Muscle of leg (tissue), 11 donors: ENCODE results near the gene ZNF500. TPM values are rescaled to one million over a fixed set of nuclear protein-coding genes. Genes with fewer than 3 reads are reported as not detected.

ENCODE experiments used
- DNase-seq: peaks from one replicate; pipeline ENCODE4 v3.0.0; 2013
- H3K27ac ChIP-seq: one replicate; pipeline ENCODE4 v1.5.1; 2013; ENCODE audit warnings: mild to moderate bottlenecking, low read length, control low read depth
- H3K27me3 ChIP-seq: one replicate; pipeline ENCODE4 v1.6.1; 2013; ENCODE audit warnings: low read length; ENCODE audit not compliant: control insufficient read depth, insufficient read depth
- H3K36me3 ChIP-seq: one replicate; pipeline ENCODE4 v1.6.1; 2013; ENCODE audit warnings: low read length; ENCODE audit not compliant: control insufficient read depth, insufficient read depth
- H3K4me1 ChIP-seq: one replicate; pipeline ENCODE4 v1.6.1; 2013; ENCODE audit warnings: low read length; ENCODE audit not compliant: control insufficient read depth, insufficient read depth
- H3K4me3 ChIP-seq: one replicate; pipeline ENCODE4 v1.5.1; 2013; ENCODE audit warnings: low read length, control low read depth
- H3K9me3 ChIP-seq: replicated peaks from 2 replicates; pipeline ENCODE4 v1.6.1; 2013; ENCODE audit warnings: low read depth, low read length; ENCODE audit not compliant: control insufficient read depth
- WGBS: methylation state at CpG from one replicate; pipeline ENCODE4 v1.1.5; 2013; ENCODE audit warnings: missing lambda C conversion rate; ENCODE audit not compliant: insufficient coverage; 5-methylcytosine and 5-hydroxymethylcytosine counted together
- polyA plus RNA-seq, 8 donors: library from polyadenylated mRNA; unstranded; fragments of 120-200 nt; gene quantifications; one replicate each; pipeline versions ENCODE4 v1.2.1 to v1.2.3, GENCODE V29; 2013; ENCODE audit warnings: inconsistent platforms in 1 of 8, low replicate concordance in 1 of 8; ENCODE audit not compliant: insufficient read length in 8 of 8, insufficient read depth in 1 of 8
- total RNA-seq: library from RNA; stranded (reverse); fragments of 120-200 nt; gene quantifications from one replicate; pipeline ENCODE4 v1.2.4, GENCODE V29; 2013

ZNF500 gene
- total and polyA plus RNA-seq, 9 donors: 9.0 to 12.9 (median 10.1) TPM

- no peak for DNase-seq
- Histone ChIP-seq H3K27me3 (no peaks in the 10 kb centered on the region), H3K4me1 (peaks cover 20% of the 10 kb centered on the region), H3K27ac (no peak overlapping the region), H3K9me3 (no peaks in the 10 kb centered on the region), H3K36me3 (peaks cover 46% of the 10 kb centered on the region), H3K4me3 (no peak overlapping the region)
- 75% methylated on average over 19 of the region's 26 CpGs for WGBS
These were observed 37.2 kb upstream of the ZNF500 start for GRCh38 chr16:4803898-4804762.

GRCh38 chr16:4803401-4803844 is 36.5 kb upstream of the ZNF500 start:
- H3K4me3 ChIP-seq: no peak overlapping the region
- 63% methylated on average over 4 of the region's 8 CpGs for WGBS
- H3K4me1 ChIP-seq: peaks cover 20% of the 10 kb centered on the region
- H3K9me3 ChIP-seq: no peaks in the 10 kb centered on the region
- no peak overlapping the region for H3K27ac ChIP-seq
- H3K36me3 ChIP-seq: peaks cover 49% of the 10 kb centered on the region
- DNase-seq: no peak
- no peaks in the 10 kb centered on the region for H3K27me3 ChIP-seq

- no peaks in the 10 kb centered on the region for H3K9me3 ChIP-seq
- 0% methylated on average over 43 of the region's 59 CpGs for WGBS
- H3K36me3 ChIP-seq: peaks cover 51% of the 10 kb centered on the region
- peaks cover 20% of the 10 kb centered on the region for H3K4me1 ChIP-seq
- peak overlapping the region; percentile 45 for H3K4me3 ChIP-seq
- DNase-seq: peak; percentile 97
- peak overlapping the region; percentile 29 for H3K27ac ChIP-seq
- no peaks in the 10 kb centered on the region for H3K27me3 ChIP-seq
These were observed 35.8 kb upstream of the ZNF500 start for GRCh38 chr16:4802659-4803287.

GRCh38 chr16:4801962-4802658 is 35.1 kb upstream of the ZNF500 start, which contains the start of gene ROGDI:
TSS of gene ROGDI (minus strand) at chr16:4802633. CDS start at chr16:4802571, 62 bp downstream.
- peaks cover 47% of the 10 kb centered on the region for H3K36me3 ChIP-seq
- H3K4me3 ChIP-seq: peak within 1 kb of the TSS; percentile 45
- under 1% methylated on average over 67 of the region's 70 CpGs for WGBS
- H3K27me3 ChIP-seq: no peaks in the 10 kb centered on the region
- DNase-seq: peak; percentile 50
- H3K27ac ChIP-seq: peak within 1 kb of the TSS; percentile 29
- H3K9me3 ChIP-seq: no peaks in the 10 kb centered on the region
- peaks cover 20% of the 10 kb centered on the region for H3K4me1 ChIP-seq

GRCh38 chr16:4801051-4801961 is 34.3 kb upstream of the ZNF500 start:
- Histone ChIP-seq H3K4me3 (peak overlapping the region; percentile 45), H3K9me3 (no peaks in the 10 kb centered on the region), H3K27me3 (no peaks in the 10 kb centered on the region), H3K36me3 (peaks cover 43% of the 10 kb centered on the region), H3K4me1 (peaks cover 20% of the 10 kb centered on the region), H3K27ac (no peak overlapping the region)
- WGBS: 52% methylated on average over 15 of the region's 29 CpGs
- no peak for DNase-seq

GRCh38 chr16:4800290-4801041 is 33.5 kb upstream of the ZNF500 start:
- WGBS: 56% methylated on average over 15 of the region's 17 CpGs
- Histone ChIP-seq H3K4me3 (no peak overlapping the region), H3K4me1 (peaks cover 20% of the 10 kb centered on the region), H3K27ac (no peak overlapping the region), H3K27me3 (no peaks in the 10 kb centered on the region), H3K36me3 (peaks cover 38% of the 10 kb centered on the region), H3K9me3 (no peaks in the 10 kb centered on the region)
- DNase-seq: peak; percentile 37

GRCh38 chr16:4799171-4799855 is 32.4 kb upstream of the ZNF500 start:
- H3K27ac ChIP-seq: no peak overlapping the region
- peaks cover 27% of the 10 kb centered on the region for H3K36me3 ChIP-seq
- no peak overlapping the region for H3K4me3 ChIP-seq
- no peak for DNase-seq
- peaks cover 20% of the 10 kb centered on the region for H3K4me1 ChIP-seq
- WGBS: 95% methylated on average over 18 of the region's 19 CpGs
- no peaks in the 10 kb centered on the region for H3K9me3 ChIP-seq
- no peaks in the 10 kb centered on the region for H3K27me3 ChIP-seq

- Histone ChIP-seq H3K36me3 (peaks cover 23% of the 10 kb centered on the region), H3K4me1 (peaks cover 20% of the 10 kb centered on the region), H3K27me3 (no peaks in the 10 kb centered on the region), H3K27ac (no peak overlapping the region), H3K4me3 (no peak overlapping the region), H3K9me3 (no peaks in the 10 kb centered on the region)
- 86% methylated on average over 9 of the region's 16 CpGs for WGBS
- DNase-seq: no peak
These were observed 31.5 kb upstream of the ZNF500 start for GRCh38 chr16:4798456-4798855.
